ENCODE measurements around the gene ATG16L2. TPM values are rescaled to one million over a fixed set of nuclear protein-coding genes. Genes with fewer than 3 reads are reported as not detected.
A peak's percentile ranks its signal among the peaks of the same experiment; 100 is the strongest.

The ATG16L2 gene
- total RNA-seq, 1 experiment from 2014 or later = 17.3 TPM

DNA sequence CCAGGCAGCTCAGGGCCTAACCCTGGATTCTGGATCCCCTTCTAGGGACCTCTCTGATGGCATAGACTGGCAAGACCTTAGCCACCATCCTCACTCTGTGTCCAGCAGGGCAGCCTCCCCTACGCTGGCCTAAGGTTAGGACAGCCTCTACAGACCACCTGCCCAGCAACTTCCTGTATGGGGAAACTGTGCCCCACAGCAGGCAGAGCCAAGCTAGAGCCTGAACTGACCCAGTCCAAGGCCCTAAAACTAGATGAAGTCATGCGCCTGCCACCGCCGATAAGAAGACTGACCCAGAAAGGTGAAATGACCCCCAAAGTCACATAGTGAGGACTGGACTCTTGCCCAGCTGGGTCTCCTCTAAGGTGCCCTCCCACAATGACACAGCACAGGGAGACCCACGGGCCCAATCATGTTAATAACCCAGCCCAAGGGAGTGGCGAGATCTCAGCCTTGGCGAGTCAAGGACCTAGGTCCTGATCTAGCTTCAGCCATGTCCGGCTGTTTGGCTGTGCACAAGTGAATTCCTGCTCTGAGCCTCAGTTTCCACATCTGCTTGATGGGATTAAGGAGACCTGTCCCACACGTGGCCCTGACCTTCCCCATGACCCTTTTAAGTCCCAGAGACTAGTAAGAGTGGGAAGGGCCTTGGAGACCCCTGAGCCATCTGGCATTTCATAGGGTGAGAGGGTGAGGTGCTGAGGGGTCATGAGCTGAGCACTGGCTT is 37.9 kb upstream of the ATG16L2 start:
- Histone ChIP-seq H2BK5ac (ENCODE audit: insufficient read length, low read length) (no peak overlapping the region), H2BK20ac (ENCODE audit: low read depth, low read length, poor library complexity, severe bottlenecking) (no peak overlapping the region), H3K27ac (ENCODE audit: insufficient read length, low read depth, low read length) (no peak overlapping the region), H4K91ac (ENCODE audit: insufficient read length, low read depth, low read length) (no peak overlapping the region), H3K79me2 (ENCODE audit: insufficient read depth, low read length) (no peaks in the 10 kb centered on the region), H3K18ac (ENCODE audit: insufficient read length, low read depth, low read length) (no peak overlapping the region), H3K23me2 (ENCODE audit: insufficient read length, low read depth, low read length, poor library complexity, severe bottlenecking) (no peaks in the 10 kb centered on the region), H4K20me1 (ENCODE audit: control insufficient read depth, insufficient read depth, insufficient read length) (no peaks in the 10 kb centered on the region), H2AK5ac (ENCODE audit: insufficient read length, low read length) (no peak overlapping the region), H4K8ac (replicated peaks; ENCODE audit: insufficient read length, low read depth, low read length) (no peak overlapping the region), H2BK120ac (ENCODE audit: low read depth, low read length, poor library complexity, severe bottlenecking) (no peak overlapping the region), H3K14ac (ENCODE audit: insufficient read depth, low read length) (no peak overlapping the region), H3K79me1 (ENCODE audit: insufficient read depth, low read depth, low read length, poor library complexity, severe bottlenecking) (no peaks in the 10 kb centered on the region), H3K56ac (ENCODE audit: insufficient read length, low read depth, low read length) (no peak overlapping the region), H3T11ph (ENCODE audit: low read length) (no peak overlapping the region), H3K9me3 (ENCODE audit: control insufficient read depth, low read depth, low read length) (no peaks in the 10 kb centered on the region), H2BK12ac (ENCODE audit: insufficient read length, low read depth, low read length) (no peak overlapping the region), H3K4me2 (ENCODE audit: insufficient read depth, insufficient read length, low read length) (no peak overlapping the region), H3K27me3 (ENCODE audit: insufficient read depth, low read length) (no peaks in the 10 kb centered on the region), H3K4me1 (ENCODE audit: insufficient read depth, low read length) (no peaks in the 10 kb centered on the region), H2BK15ac (ENCODE audit: low read depth, low read length) (no peak overlapping the region), H3K23ac (ENCODE audit: insufficient read length, low read depth, low read length) (no peak overlapping the region), H3K9ac (ENCODE audit: extremely low read depth, insufficient read length, low read length) (no peak overlapping the region), H2AFZ (ENCODE audit: low read length) (no peak overlapping the region), H3K4ac (ENCODE audit: low read depth, low read length) (no peak overlapping the region), H4K5ac (ENCODE audit: insufficient read length, low read depth, low read length) (no peak overlapping the region)
- Mint-ChIP-seq H3K27me3 (ENCODE audit: low read depth) (peaks cover 12% of the 10 kb centered on the region), H3K4me1 (peaks cover 7 to 26% of the 10 kb centered on the region in 2 experiments; a peak in 3 of 4 replicates), H3K36me3 (ENCODE audit: insufficient read depth in 1 of 3, low read depth in 3 of 3) (no peaks in the 10 kb centered on the region; a peak in 1 of 7 replicates), H3K4me3 (peak overlapping the region in 1 of 2 experiments; percentile 36; a peak in 1 of 5 replicates), H3K9me3 (no peaks in the 10 kb centered on the region), H3K27ac (peak overlapping the region in 1 of 3 experiments; percentile 94; a peak in 1 of 7 replicates)
- no peak for DNase-seq
- TF ChIP-seq, protein P1, sequence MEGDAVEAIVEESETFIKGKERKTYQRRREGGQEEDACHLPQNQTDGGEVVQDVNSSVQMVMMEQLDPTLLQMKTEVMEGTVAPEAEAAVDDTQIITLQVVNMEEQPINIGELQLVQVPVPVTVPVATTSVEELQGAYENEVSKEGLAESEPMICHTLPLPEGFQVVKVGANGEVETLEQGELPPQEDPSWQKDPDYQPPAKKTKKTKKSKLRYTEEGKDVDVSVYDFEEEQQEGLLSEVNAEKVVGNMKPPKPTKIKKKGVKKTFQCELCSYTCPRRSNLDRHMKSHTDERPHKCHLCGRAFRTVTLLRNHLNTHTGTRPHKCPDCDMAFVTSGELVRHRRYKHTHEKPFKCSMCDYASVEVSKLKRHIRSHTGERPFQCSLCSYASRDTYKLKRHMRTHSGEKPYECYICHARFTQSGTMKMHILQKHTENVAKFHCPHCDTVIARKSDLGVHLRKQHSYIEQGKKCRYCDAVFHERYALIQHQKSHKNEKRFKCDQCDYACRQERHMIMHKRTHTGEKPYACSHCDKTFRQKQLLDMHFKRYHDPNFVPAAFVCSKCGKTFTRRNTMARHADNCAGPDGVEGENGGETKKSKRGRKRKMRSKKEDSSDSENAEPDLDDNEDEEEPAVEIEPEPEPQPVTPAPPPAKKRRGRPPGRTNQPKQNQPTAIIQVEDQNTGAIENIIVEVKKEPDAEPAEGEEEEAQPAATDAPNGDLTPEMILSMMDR (conservative IDR thresholded peaks at IDR 0.05) = no peak
- no CpG with 5 or more reads among the region's 9 CpGs for WGBS (ENCODE audit: extremely low coverage, insufficient read length, low lambda C conversion rate)
